Gastrocnemius medialis (tissue), 4 donors: ENCODE data around the gene TP73. TPM values are rescaled to one million over a fixed set of nuclear protein-coding genes. Genes with fewer than 3 reads are reported as not detected.

ENCODE experiments used
- ATAC-seq, 2 donors: fragments of 150-250 bp; one replicate each; pipeline ENCODE4 v1.9.1; 2016
- DNase-seq, 2 donors: peaks; one replicate each; pipeline ENCODE4 v3.0.0-alpha.2; 2019
- H3K27ac ChIP-seq, 4 donors: fragments of 200-600 bp; sonication (generic); 1 replicate in 1 of 4; 2 replicates in 3 of 4; pipeline ENCODE4 v1.5.1; 2016 to 2018; ENCODE audit warnings: mild to moderate bottlenecking in 2 of 4, moderate library complexity in 1 of 4
- H3K27me3 ChIP-seq, 3 donors: fragments of 200-600 bp; sonication (generic) in 2 of 3; 1 replicate in 1 of 3; 2 replicates in 2 of 3; pipeline versions ENCODE4 v1.5.1 to v1.6.0; 2016 to 2019; ENCODE audit warnings: mild to moderate bottlenecking in 1 of 3, moderate library complexity in 1 of 3
- H3K36me3 ChIP-seq, 2 donors: fragments of 200-600 bp; sonication (generic) in 1 of 2; one replicate each; pipeline ENCODE4 v1.5.1; 2017 to 2018
- H3K4me1 ChIP-seq, 2 donors: fragments of 200-600 bp; sonication (generic) in 1 of 2; one replicate each; pipeline ENCODE4 v1.5.1; 2016 to 2017; ENCODE audit warnings: mild to moderate bottlenecking in 2 of 2
- H3K4me3 ChIP-seq, 4 donors: fragments of 200-600 bp; sonication (generic) in 3 of 4; 1 replicate in 1 of 4; 2 replicates in 3 of 4; pipeline ENCODE4 v1.5.1; 2016 to 2019; ENCODE audit warnings: mild to moderate bottlenecking in 2 of 4
- H3K9me3 ChIP-seq, 3 donors: fragments of 200-600 bp; sonication (generic) in 2 of 3; 1 replicate in 1 of 3; 2 replicates in 2 of 3; pipeline ENCODE4 v1.5.1; 2016 to 2019
- POLR2A ChIP-seq, 2 donors: fragments of 450-650 bp; IDR thresholded peaks; one replicate each; pipeline ENCODE4 v1.6.1; 2017; ENCODE audit warnings: antibody characterized with exemption in 2 of 2, mild to moderate bottlenecking in 2 of 2, moderate library complexity in 2 of 2
- in situ Hi-C, 4 donors: fragments of 200-750 bp; cut with MboI; loops; one replicate each; pipeline versions ENCODE4 v1.15.0 to v1.8.0; 2017; ENCODE audit warnings: low sequenced_read_pairs in 4 of 4
- intact Hi-C: fragments of 100-400 bp; cut with DNase I; formaldehyde crosslinking; loops from one replicate; pipeline ENCODE4 v1.15.1; 2023; ENCODE audit warnings: low total_unique reads
- total RNA-seq, 4 donors: library from RNA; depleted of rRNA; stranded (reverse); fragments of >200 nt; gene quantifications; one replicate each; pipeline versions ENCODE4 v1.1.0 to v1.2.3, GENCODE V29; 2016
- TF ChIP-seq, protein P1 (sequence below), 5 experiments: fragments of 450-650 bp in 3 of 5; fragments of 200-600 bp in 2 of 5; sonication (generic) in 2 of 5; IDR thresholded peaks in 4 of 5; conservative IDR thresholded peaks in 1 of 5; 1 replicate in 4 of 5; 2 replicates in 1 of 5; pipeline ENCODE4 v1.5.1; 2016 to 2019; ENCODE audit warnings: antibody characterized with exemption in 5 of 5, mild to moderate bottlenecking in 3 of 5, moderate library complexity in 3 of 5

TP73 gene
- total RNA-seq, 4 donors from 2014 or later: 0.07 TPM; not detected in 3

- in situ Hi-C loops: no loop called here
- Histone ChIP-seq H3K4me1 (no peaks in the 10 kb centered on the region), H3K27ac (no peak overlapping the region), H3K9me3 (no peaks in the 10 kb centered on the region), H3K36me3 (no peaks in the 10 kb centered on the region), H3K4me3 (no peak overlapping the region), H3K27me3 (peaks cover 0 to 5% (median 0%) of the 10 kb centered on the region in 3 donors)
- DNase-seq (no peak), ATAC-seq (no peak)
- TF ChIP-seq, protein P1, sequence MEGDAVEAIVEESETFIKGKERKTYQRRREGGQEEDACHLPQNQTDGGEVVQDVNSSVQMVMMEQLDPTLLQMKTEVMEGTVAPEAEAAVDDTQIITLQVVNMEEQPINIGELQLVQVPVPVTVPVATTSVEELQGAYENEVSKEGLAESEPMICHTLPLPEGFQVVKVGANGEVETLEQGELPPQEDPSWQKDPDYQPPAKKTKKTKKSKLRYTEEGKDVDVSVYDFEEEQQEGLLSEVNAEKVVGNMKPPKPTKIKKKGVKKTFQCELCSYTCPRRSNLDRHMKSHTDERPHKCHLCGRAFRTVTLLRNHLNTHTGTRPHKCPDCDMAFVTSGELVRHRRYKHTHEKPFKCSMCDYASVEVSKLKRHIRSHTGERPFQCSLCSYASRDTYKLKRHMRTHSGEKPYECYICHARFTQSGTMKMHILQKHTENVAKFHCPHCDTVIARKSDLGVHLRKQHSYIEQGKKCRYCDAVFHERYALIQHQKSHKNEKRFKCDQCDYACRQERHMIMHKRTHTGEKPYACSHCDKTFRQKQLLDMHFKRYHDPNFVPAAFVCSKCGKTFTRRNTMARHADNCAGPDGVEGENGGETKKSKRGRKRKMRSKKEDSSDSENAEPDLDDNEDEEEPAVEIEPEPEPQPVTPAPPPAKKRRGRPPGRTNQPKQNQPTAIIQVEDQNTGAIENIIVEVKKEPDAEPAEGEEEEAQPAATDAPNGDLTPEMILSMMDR (IDR thresholded peaks at IDR 0.05 in 4 of 5, conservative IDR thresholded peaks at IDR 0.05 in 1 of 5): no peak
- TF ChIP-seq POLR2A (IDR thresholded peaks at IDR 0.05): no peak
- intact Hi-C loops: no loop called here
Observed at GRCh38 chr1:3674100-3675094, 22.1 kb downstream of the TP73 start.

- DNase-seq (no peak), ATAC-seq (no peak)
- H3K4me1 ChIP-seq: no peaks in the 10 kb centered on the region
- TF ChIP-seq, protein P1 (IDR thresholded peaks at IDR 0.05 in 4 of 5, conservative IDR thresholded peaks at IDR 0.05 in 1 of 5): no peak
- TF ChIP-seq POLR2A (IDR thresholded peaks at IDR 0.05): no peak
- no peak overlapping the region for H3K4me3 ChIP-seq
- H3K36me3 ChIP-seq: no peaks in the 10 kb centered on the region
- intact Hi-C loops (no loop called here), in situ Hi-C loops (no loop called here)
- H3K27me3 ChIP-seq: peaks cover 0 to 9% (median 0%) of the 10 kb centered on the region in 3 donors
- H3K9me3 ChIP-seq: no peaks in the 10 kb centered on the region
- H3K27ac ChIP-seq: no peak overlapping the region
Observed at GRCh38 chr1:3675436-3675835, 23.1 kb downstream of the TP73 start.

DNA sequence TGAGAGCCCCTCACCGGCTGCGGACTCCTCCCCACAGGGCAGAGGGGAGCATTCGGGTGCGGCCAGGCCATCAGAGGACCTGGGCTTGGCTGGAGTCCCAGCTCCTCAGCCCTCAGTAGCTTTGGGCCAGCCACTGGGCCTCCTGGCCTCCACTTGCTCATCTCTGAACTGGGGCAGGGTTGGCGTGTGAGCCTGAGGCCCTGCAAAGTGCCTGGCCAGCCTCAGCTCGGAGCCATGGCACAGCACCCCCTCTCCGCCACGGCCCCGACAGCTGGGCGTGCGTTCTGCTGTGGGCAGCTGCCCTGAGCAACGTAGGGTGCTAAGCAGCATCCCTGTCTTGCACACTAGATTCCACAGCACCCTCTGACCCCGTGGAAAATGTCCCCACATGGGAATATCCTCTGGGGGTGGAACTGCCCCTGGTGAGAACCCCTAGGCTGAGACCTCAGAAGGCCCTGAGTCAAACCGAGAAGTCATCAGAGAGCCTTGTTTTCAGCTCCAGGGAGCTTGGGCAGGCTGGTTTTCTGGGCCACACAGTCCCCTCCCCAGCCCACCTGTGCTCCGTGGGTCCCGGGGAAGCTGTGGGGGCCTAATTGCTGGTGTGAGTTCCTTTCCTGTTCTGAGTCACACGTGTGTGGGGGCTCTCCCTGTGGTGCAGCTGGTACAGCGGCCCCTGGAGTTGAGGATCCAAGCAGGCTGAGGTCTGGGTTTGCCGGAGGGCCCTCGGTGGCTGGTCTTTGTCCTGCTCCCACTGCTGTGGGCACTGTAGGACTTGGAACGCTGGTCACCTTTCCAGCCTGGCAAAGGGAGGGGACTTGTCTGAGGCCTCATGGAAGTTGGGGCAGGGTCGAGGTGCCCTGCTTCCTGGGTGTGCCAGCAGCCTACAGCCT, 24.5 kb downstream of the TP73 start:
- Histone ChIP-seq H3K4me3 (no peak overlapping the region), H3K27me3 (peaks cover 0 to 4% (median 0%) of the 10 kb centered on the region in 3 donors), H3K27ac (no peak overlapping the region), H3K9me3 (no peaks in the 10 kb centered on the region), H3K36me3 (no peaks in the 10 kb centered on the region), H3K4me1 (no peaks in the 10 kb centered on the region)
- DNase-seq: no peak
- in situ Hi-C loops: no loop called here
- ATAC-seq: no peak
- intact Hi-C loops: no loop called here
- no peak for TF ChIP-seq POLR2A (IDR thresholded peaks at IDR 0.05)
- TF ChIP-seq, protein P1 (IDR thresholded peaks at IDR 0.05 in 4 of 5, conservative IDR thresholded peaks at IDR 0.05 in 1 of 5): no peak

- no peak for DNase-seq
- in situ Hi-C loops (no loop called here), intact Hi-C loops (no loop called here)
- H3K27me3 ChIP-seq: peaks cover 0 to 4% (median 0%) of the 10 kb centered on the region in 3 donors
- no peak for ATAC-seq
- no peak overlapping the region for H3K4me3 ChIP-seq
- H3K4me1 ChIP-seq: no peaks in the 10 kb centered on the region
- no peak for TF ChIP-seq POLR2A (IDR thresholded peaks at IDR 0.05)
- TF ChIP-seq, protein P1 (IDR thresholded peaks at IDR 0.05 in 4 of 5, conservative IDR thresholded peaks at IDR 0.05 in 1 of 5): no peak
- no peak overlapping the region for H3K27ac ChIP-seq
- H3K36me3 ChIP-seq: no peaks in the 10 kb centered on the region
- no peaks in the 10 kb centered on the region for H3K9me3 ChIP-seq
Observed at GRCh38 chr1:3677484-3677883, 25.2 kb downstream of the TP73 start.
